ENCODE results near the gene TMTC4. TPM values are rescaled to one million over a fixed set of nuclear protein-coding genes. Genes with fewer than 3 reads are reported as not detected.

The TMTC4 gene
- total RNA-seq, 1 experiment from 2014 or later = 45.5 TPM

- TF ChIP-seq OVOL2 (CRISPR knock-in tag; IDR thresholded peaks at IDR 0.05; ENCODE audit: borderline replicate concordance) (no peak), NR3C1 (CRISPR knock-in tag; conservative IDR thresholded peaks at IDR 0.05; ENCODE audit: low read depth) (no peak), ZNF396 (CRISPR knock-in tag; IDR thresholded peaks at IDR 0.05; ENCODE audit: borderline replicate concordance) (no peak), ZNF138 (CRISPR knock-in tag; conservative IDR thresholded peaks at IDR 0.05) (no peak), CREM (CRISPR knock-in tag; IDR thresholded peaks at IDR 0.05) (no peak)
These were observed 114.0 kb downstream of the TMTC4 start (continued) for GRCh38 chr13:100560498-100561157.

GRCh38 chr13:100559886-100560285 lies 114.7 kb downstream of the TMTC4 start:
- H3K27me3 Mint-ChIP-seq (ENCODE audit: low read depth) = no peaks in the 10 kb centered on the region
- CTCF ChIA-PET = interaction anchor here (1.4 to 3.2 kb wide), 2 partner anchors 13 to 14 kb away, joined by 5 to 24 read pairs; no protein-coding TSS in a partner anchor
- 0 out of 2 replicates have a peak, but pooled peaks cover under 1% of the 10 kb centered on the region for H3K4me1 Mint-ChIP-seq
- peaks cover under 1% of the 10 kb centered on the region; the same call in 1 of the 2 replicates for H3K9me3 Mint-ChIP-seq
- TF ChIP-seq FOXJ3 (CRISPR knock-in tag; IDR thresholded peaks at IDR 0.05; ENCODE audit: borderline replicate concordance) (no peak), ETV6 (CRISPR knock-in tag; IDR thresholded peaks at IDR 0.05) (no peak), NR2C2 (CRISPR knock-in tag; IDR thresholded peaks at IDR 0.05) (no peak), ERG (CRISPR knock-in tag; IDR thresholded peaks at IDR 0.05) (no peak), ZNF263 (CRISPR knock-in tag; IDR thresholded peaks at IDR 0.05; ENCODE audit: low read depth) (no peak), ATF1 (CRISPR knock-in tag; IDR thresholded peaks at IDR 0.05) (no peak), STAT6 (CRISPR knock-in tag; conservative IDR thresholded peaks at IDR 0.05; ENCODE audit: low read depth) (no peak), NFE2L1 (CRISPR knock-in tag; IDR thresholded peaks at IDR 0.05) (no peak), MXD4 (CRISPR knock-in tag; IDR thresholded peaks at IDR 0.05; ENCODE audit: borderline replicate concordance) (no peak), GABPB1 (CRISPR knock-in tag; IDR thresholded peaks at IDR 0.05) (no peak)
- TF ChIP-seq, protein P1, sequence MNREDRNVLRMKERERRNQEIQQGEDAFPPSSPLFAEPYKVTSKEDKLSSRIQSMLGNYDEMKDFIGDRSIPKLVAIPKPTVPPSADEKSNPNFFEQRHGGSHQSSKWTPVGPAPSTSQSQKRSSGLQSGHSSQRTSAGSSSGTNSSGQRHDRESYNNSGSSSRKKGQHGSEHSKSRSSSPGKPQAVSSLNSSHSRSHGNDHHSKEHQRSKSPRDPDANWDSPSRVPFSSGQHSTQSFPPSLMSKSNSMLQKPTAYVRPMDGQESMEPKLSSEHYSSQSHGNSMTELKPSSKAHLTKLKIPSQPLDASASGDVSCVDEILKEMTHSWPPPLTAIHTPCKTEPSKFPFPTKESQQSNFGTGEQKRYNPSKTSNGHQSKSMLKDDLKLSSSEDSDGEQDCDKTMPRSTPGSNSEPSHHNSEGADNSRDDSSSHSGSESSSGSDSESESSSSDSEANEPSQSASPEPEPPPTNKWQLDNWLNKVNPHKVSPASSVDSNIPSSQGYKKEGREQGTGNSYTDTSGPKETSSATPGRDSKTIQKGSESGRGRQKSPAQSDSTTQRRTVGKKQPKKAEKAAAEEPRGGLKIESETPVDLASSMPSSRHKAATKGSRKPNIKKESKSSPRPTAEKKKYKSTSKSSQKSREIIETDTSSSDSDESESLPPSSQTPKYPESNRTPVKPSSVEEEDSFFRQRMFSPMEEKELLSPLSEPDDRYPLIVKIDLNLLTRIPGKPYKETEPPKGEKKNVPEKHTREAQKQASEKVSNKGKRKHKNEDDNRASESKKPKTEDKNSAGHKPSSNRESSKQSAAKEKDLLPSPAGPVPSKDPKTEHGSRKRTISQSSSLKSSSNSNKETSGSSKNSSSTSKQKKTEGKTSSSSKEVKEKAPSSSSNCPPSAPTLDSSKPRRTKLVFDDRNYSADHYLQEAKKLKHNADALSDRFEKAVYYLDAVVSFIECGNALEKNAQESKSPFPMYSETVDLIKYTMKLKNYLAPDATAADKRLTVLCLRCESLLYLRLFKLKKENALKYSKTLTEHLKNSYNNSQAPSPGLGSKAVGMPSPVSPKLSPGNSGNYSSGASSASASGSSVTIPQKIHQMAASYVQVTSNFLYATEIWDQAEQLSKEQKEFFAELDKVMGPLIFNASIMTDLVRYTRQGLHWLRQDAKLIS (CRISPR knock-in tag; IDR thresholded peaks at IDR 0.05; ENCODE audit: borderline replicate concordance) = no peak
- TF ChIP-seq, protein P2, sequence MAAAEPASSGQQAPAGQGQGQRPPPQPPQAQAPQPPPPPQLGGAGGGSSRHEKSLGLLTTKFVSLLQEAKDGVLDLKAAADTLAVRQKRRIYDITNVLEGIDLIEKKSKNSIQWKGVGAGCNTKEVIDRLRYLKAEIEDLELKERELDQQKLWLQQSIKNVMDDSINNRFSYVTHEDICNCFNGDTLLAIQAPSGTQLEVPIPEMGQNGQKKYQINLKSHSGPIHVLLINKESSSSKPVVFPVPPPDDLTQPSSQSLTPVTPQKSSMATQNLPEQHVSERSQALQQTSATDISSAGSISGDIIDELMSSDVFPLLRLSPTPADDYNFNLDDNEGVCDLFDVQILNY (CRISPR knock-in tag; IDR thresholded peaks at IDR 0.05) = no peak
- ATAC-seq (no peak), DNase-seq (ENCODE audit: low spot score) (no peak)
- POLR2A ChIA-PET = interaction anchor here (0.5 kb wide), 1 partner anchor 14 kb away, joined by 3 read pairs; no protein-coding TSS in a partner anchor
- H3K4me3 Mint-ChIP-seq = no peak overlapping the region
- no peaks in the 10 kb centered on the region for H3K36me3 Mint-ChIP-seq
- peak overlapping the region; percentile 17; the same call in 1 of the 2 replicates for H3K27ac Mint-ChIP-seq

Other genes starting within 250 kb of the TMTC4 start
- gene GGACT, start 86.0 kb downstream of the TMTC4 start, total RNA-seq (2021) = 2.4 to 3.8 TPM (median 2.5 TPM) in 3 replicates